Liver (tissue), 9 donors: ENCODE data around the gene JCHAIN. TPM values are rescaled to one million over a fixed set of nuclear protein-coding genes. Genes with fewer than 3 reads are reported as not detected.

Experiments used
- DNase-seq: peaks from one replicate; pipeline ENCODE4 v3.0.0-alpha.2; 2017; ENCODE audit warnings: low spot score
- H3K27ac ChIP-seq, 2 donors: one replicate each; pipeline ENCODE4 v1.7.0; 2013; ENCODE audit warnings: inconsistent platforms in 2 of 2, low read length in 2 of 2, control low read depth in 1 of 2, low read depth in 1 of 2, mild to moderate bottlenecking in 1 of 2
- H3K27me3 ChIP-seq, 4 donors: one replicate each; pipeline versions ENCODE4 v1.6.1 to v1.7.0; 2013; ENCODE audit warnings: low read length in 3 of 4, inconsistent platforms in 1 of 4, mild to moderate bottlenecking in 1 of 4, moderate library complexity in 1 of 4; ENCODE audit not compliant: control insufficient read depth in 4 of 4, insufficient read depth in 4 of 4
- H3K36me3 ChIP-seq, 4 donors: one replicate each; pipeline versions ENCODE4 v1.6.1 to v1.7.0; 2013; ENCODE audit warnings: low read length in 3 of 4, mild to moderate bottlenecking in 3 of 4, low read depth in 1 of 4, moderate library complexity in 1 of 4; ENCODE audit not compliant: control insufficient read depth in 4 of 4, insufficient read depth in 3 of 4
- H3K4me1 ChIP-seq, 4 donors: one replicate each; pipeline versions ENCODE4 v1.6.1 to v1.7.0; 2013; ENCODE audit warnings: low read length in 3 of 4, mild to moderate bottlenecking in 3 of 4, moderate library complexity in 1 of 4; ENCODE audit not compliant: control insufficient read depth in 4 of 4, insufficient read depth in 4 of 4
- H3K4me3 ChIP-seq, 3 donors: one replicate each; pipeline versions ENCODE4 v1.6.1 to v1.7.0; 2013; ENCODE audit warnings: low read length in 3 of 3, control low read depth in 1 of 3, low read depth in 1 of 3, mild to moderate bottlenecking in 1 of 3
- H3K9ac ChIP-seq, 2 donors: one replicate each; pipeline ENCODE4 v1.7.0; 2013; ENCODE audit warnings: low read length in 2 of 2, mild to moderate bottlenecking in 2 of 2, moderate library complexity in 2 of 2, control low read depth in 1 of 2, low read depth in 1 of 2
- H3K9me3 ChIP-seq, 4 donors: one replicate each; pipeline versions ENCODE4 v1.6.1 to v1.7.0; 2013; ENCODE audit warnings: low read length in 3 of 4; ENCODE audit not compliant: control insufficient read depth in 4 of 4
- CTCF ChIP-seq: fragments of 150-350 bp; IDR thresholded peaks from 2 replicates; pipeline ENCODE4 v1.5.1; 2017; ENCODE audit warnings: improper control_type of control experiment, low read depth, low read length; ENCODE audit not compliant: missing input control
- EGR1 ChIP-seq, 2 donors: IDR thresholded peaks; 2 replicates each; pipeline ENCODE4 v1.6.1; 2016 to 2018; ENCODE audit warnings: antibody characterized with exemption in 2 of 2, low read depth in 2 of 2
- FOXA1 ChIP-seq: IDR thresholded peaks from 2 replicates; pipeline ENCODE4 v1.6.1; 2016; ENCODE audit warnings: antibody characterized with exemption
- FOXA2 ChIP-seq: IDR thresholded peaks from 2 replicates; pipeline ENCODE4 v1.6.1; 2016; ENCODE audit warnings: antibody characterized with exemption
- GABPA ChIP-seq, 2 donors: IDR thresholded peaks in 1 of 2; conservative IDR thresholded peaks in 1 of 2; 2 replicates each; pipeline ENCODE4 v1.6.1; 2016; ENCODE audit warnings: antibody characterized with exemption in 2 of 2, mild to moderate bottlenecking in 1 of 2, moderate library complexity in 1 of 2
- HNF4A ChIP-seq, 2 donors: conservative IDR thresholded peaks; 2 replicates each; pipeline ENCODE4 v1.6.1; 2016; ENCODE audit warnings: antibody characterized with exemption in 2 of 2, mild to moderate bottlenecking in 2 of 2
- HNF4G ChIP-seq: IDR thresholded peaks from 2 replicates; pipeline ENCODE4 v1.6.1; 2016; ENCODE audit warnings: antibody characterized with exemption
- JUND ChIP-seq, 2 donors: IDR thresholded peaks; 2 replicates each; pipeline ENCODE4 v1.6.1; 2016; ENCODE audit warnings: antibody characterized with exemption in 2 of 2
- NR2F2 ChIP-seq: IDR thresholded peaks from 2 replicates; pipeline ENCODE4 v1.6.1; 2016; ENCODE audit warnings: antibody characterized with exemption
- RAD21 ChIP-seq, 2 donors: IDR thresholded peaks; 2 replicates each; pipeline ENCODE4 v1.6.1; 2016; ENCODE audit warnings: antibody characterized with exemption in 2 of 2, mild to moderate bottlenecking in 2 of 2
- RXRA ChIP-seq, 2 donors: IDR thresholded peaks; 2 replicates each; pipeline ENCODE4 v1.6.1; 2017 to 2018; ENCODE audit warnings: antibody characterized with exemption in 2 of 2, mild to moderate bottlenecking in 1 of 2
- SP1 ChIP-seq: IDR thresholded peaks from 2 replicates; pipeline ENCODE4 v1.6.1; 2018; ENCODE audit warnings: antibody characterized with exemption, mild to moderate bottlenecking
- TAF1 ChIP-seq: conservative IDR thresholded peaks from 2 replicates; pipeline ENCODE4 v1.6.1; 2016; ENCODE audit warnings: antibody characterized with exemption, mild to moderate bottlenecking
- YY1 ChIP-seq: IDR thresholded peaks from 2 replicates; pipeline ENCODE4 v1.6.1; 2016; ENCODE audit warnings: antibody characterized with exemption, mild to moderate bottlenecking
- WGBS: extraction: QIAGEN DNeasy Blood & Tissue Kit; methylation state at CpG from one replicate; pipeline ENCODE4 v1.1.7; 2013; 5-methylcytosine and 5-hydroxymethylcytosine counted together
- polyA plus RNA-seq, 2 donors: library from polyadenylated mRNA; stranded (reverse) in 1 of 2; unstranded in 1 of 2; fragments of 200-250 nt in 1 of 2; fragments of >200 nt in 1 of 2; fragmentation: Nextera tagmentation in 1 of 2; extraction: Ambion mirVana in 1 of 2; gene quantifications; one replicate each; pipeline versions ENCODE4 v1.2.1 to v1.2.3, GENCODE V29; 2013 to 2015
- total RNA-seq, 2 donors: library from RNA; depleted of rRNA; stranded (reverse); fragments of >200 nt; gene quantifications; one replicate each; pipeline ENCODE4 v1.2.3, GENCODE V29; 2014
- TF ChIP-seq, protein P1 (sequence below): IDR thresholded peaks from 2 replicates; pipeline ENCODE4 v1.6.1; 2016; ENCODE audit warnings: antibody characterized with exemption
- TF ChIP-seq, protein P2 (sequence below): IDR thresholded peaks from 2 replicates; pipeline ENCODE4 v1.6.1; 2016; ENCODE audit warnings: antibody characterized with exemption
- TF ChIP-seq, protein P3 (sequence below): IDR thresholded peaks from 2 replicates; pipeline ENCODE4 v1.6.1; 2016; ENCODE audit warnings: antibody characterized with exemption, mild to moderate bottlenecking
- TF ChIP-seq, protein P4 (sequence below): IDR thresholded peaks from 2 replicates; pipeline ENCODE4 v1.6.1; 2016; ENCODE audit warnings: antibody characterized with exemption
- donor health status: healthy.
- donor health status: healthy.
- donor health status: healthy.
- donor health status: healthy.
- donor health status: healthy.

JCHAIN gene
- total and polyA plus RNA-seq, 4 donors, result 2.1 to 69.5 (median 9.7) TPM

DNA sequence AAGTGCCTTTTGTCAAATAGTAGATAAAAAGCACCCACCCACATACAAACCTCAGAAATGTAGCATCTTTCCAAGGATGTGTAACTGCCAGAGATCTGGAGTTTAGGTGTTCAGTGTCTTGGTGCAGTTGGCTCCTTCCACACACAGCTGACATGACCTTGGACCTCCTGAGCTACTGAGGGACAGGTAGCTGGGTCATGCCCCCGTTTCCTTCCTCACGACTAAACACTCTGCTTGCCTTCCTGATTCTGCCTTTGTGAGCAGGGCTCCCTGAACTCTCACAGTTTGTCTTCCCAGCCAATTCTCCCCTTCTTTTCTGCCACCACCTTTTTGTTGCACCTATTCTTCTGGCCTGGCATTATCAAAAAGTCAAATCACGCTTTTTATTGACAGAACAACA, 45.3 kb upstream of the JCHAIN start:
- Histone ChIP-seq H3K9ac (no peak overlapping the region), H3K27me3 (no peaks in the 10 kb centered on the region), H3K4me1 (peaks cover 7 to 44% (median 29%) of the 10 kb centered on the region in 4 donors), H3K36me3 (no peaks in the 10 kb centered on the region), H3K27ac (peak overlapping the region; percentile 1 to 51), H3K9me3 (no peaks in the 10 kb centered on the region), H3K4me3 (no peak overlapping the region)
- 31% methylated on average over 3 of the region's 3 CpGs for WGBS
- TF ChIP-seq CTCF, result no peak
- DNase-seq, result no peak

DNA sequence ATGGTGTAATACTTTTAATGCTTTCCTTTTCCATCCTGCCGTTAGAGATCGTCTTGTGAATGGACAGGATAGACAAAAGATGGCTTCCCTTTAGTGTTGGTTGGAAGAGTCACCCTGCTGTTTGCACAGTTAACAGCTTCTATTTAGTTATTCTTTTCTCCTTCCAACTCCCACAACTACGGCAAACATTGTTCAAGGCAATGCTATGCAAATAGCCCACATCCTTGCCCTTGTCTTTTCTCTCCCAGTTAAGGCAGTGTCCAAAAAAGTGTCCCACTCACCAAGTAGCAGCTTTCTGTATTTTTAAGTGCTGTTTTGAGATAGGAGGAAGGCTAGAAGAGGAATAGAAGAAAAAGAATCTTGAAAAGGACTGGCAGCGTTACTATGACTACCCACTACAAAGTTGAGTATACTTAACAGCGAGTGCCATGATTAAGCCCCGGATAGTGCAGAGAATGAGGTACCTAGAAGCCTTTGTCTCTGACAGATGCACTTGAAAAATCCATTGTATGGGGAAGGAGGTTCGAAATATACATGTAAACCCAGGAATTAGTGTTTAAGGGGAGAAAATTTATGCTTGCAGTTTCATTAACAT, 43.4 kb upstream of the JCHAIN start:
- Histone ChIP-seq H3K27ac (peak overlapping the region in 1 of 2 donors; percentile 36), H3K27me3 (no peaks in the 10 kb centered on the region), H3K9ac (no peak overlapping the region), H3K4me1 (peaks cover 7 to 53% (median 30%) of the 10 kb centered on the region in 4 donors), H3K36me3 (no peaks in the 10 kb centered on the region), H3K9me3 (no peaks in the 10 kb centered on the region), H3K4me3 (no peak overlapping the region)
- no peak for DNase-seq
- 68% methylated on average over 7 of the region's 7 CpGs for WGBS
- TF ChIP-seq SP1 (no peak), FOXA2 (no peak), GABPA (IDR thresholded peaks at IDR 0.05 in 1 of 2, conservative IDR thresholded peaks at IDR 0.05 in 1 of 2) (no peak), YY1 (peak; percentile 63), RXRA (IDR thresholded peaks at IDR 0.05) (no peak)

DNA sequence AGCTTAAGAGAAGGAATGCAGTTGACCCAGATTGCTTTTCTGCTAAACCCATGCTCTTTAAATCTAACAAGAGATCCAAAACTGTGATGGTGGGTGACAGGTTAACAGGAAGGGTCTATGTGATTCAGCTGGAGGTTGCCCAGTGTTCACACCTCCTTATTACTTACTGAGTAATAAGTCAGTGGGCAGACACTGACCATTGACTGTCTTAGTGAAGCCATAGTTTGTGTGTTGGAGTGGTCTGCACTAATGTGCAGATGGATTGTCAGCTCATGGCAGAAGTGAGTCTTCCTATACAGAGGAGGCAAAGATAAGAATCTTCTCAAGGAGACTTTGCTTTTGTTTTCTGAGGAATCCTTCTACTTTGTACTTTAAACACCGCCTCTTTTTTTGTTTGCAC, 40.2 kb upstream of the JCHAIN start:
- peak overlapping the region in 1 of 2 donors; percentile 82 for H3K9ac ChIP-seq
- H3K9me3 ChIP-seq, result no peaks in the 10 kb centered on the region
- WGBS, result 92% methylated on average over 1 of the region's 1 CpG
- TF ChIP-seq, protein P1, sequence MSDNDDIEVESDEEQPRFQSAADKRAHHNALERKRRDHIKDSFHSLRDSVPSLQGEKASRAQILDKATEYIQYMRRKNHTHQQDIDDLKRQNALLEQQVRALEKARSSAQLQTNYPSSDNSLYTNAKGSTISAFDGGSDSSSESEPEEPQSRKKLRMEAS, result no peak
- TF ChIP-seq, protein P2, sequence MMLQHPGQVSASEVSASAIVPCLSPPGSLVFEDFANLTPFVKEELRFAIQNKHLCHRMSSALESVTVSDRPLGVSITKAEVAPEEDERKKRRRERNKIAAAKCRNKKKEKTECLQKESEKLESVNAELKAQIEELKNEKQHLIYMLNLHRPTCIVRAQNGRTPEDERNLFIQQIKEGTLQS, result no peak
- TF ChIP-seq FOXA1, result no peak
- TF ChIP-seq RXRA (IDR thresholded peaks at IDR 0.05), result no peak
- no peak for TF ChIP-seq FOXA2
- TF ChIP-seq GABPA (IDR thresholded peaks at IDR 0.05 in 1 of 2, conservative IDR thresholded peaks at IDR 0.05 in 1 of 2), result no peak
- no peak for TF ChIP-seq NR2F2
- no peak for TF ChIP-seq YY1
- TF ChIP-seq EGR1 (IDR thresholded peaks at IDR 0.05; ENCODE audit: low read depth in 2 of 2), result no peak
- no peak for TF ChIP-seq CTCF
- TF ChIP-seq JUND (IDR thresholded peaks at IDR 0.05), result no peak
- no peak for TF ChIP-seq HNF4A (conservative IDR thresholded peaks at IDR 0.05)
- no peak for TF ChIP-seq RAD21 (IDR thresholded peaks at IDR 0.05)
- TF ChIP-seq, protein P3, sequence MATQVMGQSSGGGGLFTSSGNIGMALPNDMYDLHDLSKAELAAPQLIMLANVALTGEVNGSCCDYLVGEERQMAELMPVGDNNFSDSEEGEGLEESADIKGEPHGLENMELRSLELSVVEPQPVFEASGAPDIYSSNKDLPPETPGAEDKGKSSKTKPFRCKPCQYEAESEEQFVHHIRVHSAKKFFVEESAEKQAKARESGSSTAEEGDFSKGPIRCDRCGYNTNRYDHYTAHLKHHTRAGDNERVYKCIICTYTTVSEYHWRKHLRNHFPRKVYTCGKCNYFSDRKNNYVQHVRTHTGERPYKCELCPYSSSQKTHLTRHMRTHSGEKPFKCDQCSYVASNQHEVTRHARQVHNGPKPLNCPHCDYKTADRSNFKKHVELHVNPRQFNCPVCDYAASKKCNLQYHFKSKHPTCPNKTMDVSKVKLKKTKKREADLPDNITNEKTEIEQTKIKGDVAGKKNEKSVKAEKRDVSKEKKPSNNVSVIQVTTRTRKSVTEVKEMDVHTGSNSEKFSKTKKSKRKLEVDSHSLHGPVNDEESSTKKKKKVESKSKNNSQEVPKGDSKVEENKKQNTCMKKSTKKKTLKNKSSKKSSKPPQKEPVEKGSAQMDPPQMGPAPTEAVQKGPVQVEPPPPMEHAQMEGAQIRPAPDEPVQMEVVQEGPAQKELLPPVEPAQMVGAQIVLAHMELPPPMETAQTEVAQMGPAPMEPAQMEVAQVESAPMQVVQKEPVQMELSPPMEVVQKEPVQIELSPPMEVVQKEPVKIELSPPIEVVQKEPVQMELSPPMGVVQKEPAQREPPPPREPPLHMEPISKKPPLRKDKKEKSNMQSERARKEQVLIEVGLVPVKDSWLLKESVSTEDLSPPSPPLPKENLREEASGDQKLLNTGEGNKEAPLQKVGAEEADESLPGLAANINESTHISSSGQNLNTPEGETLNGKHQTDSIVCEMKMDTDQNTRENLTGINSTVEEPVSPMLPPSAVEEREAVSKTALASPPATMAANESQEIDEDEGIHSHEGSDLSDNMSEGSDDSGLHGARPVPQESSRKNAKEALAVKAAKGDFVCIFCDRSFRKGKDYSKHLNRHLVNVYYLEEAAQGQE, result no peak
- TF ChIP-seq, protein P4, sequence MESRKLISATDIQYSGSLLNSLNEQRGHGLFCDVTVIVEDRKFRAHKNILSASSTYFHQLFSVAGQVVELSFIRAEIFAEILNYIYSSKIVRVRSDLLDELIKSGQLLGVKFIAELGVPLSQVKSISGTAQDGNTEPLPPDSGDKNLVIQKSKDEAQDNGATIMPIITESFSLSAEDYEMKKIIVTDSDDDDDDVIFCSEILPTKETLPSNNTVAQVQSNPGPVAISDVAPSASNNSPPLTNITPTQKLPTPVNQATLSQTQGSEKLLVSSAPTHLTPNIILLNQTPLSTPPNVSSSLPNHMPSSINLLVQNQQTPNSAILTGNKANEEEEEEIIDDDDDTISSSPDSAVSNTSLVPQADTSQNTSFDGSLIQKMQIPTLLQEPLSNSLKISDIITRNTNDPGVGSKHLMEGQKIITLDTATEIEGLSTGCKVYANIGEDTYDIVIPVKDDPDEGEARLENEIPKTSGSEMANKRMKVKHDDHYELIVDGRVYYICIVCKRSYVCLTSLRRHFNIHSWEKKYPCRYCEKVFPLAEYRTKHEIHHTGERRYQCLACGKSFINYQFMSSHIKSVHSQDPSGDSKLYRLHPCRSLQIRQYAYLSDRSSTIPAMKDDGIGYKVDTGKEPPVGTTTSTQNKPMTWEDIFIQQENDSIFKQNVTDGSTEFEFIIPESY, result no peak
- TF ChIP-seq TAF1, result no peak
- TF ChIP-seq SP1, result no peak
- no peak for TF ChIP-seq HNF4G
- peak overlapping the region in 2 of 3 donors; percentile 84 to 100 for H3K4me3 ChIP-seq
- DNase-seq, result no peak
- no peaks in the 10 kb centered on the region for H3K36me3 ChIP-seq
- H3K4me1 ChIP-seq, result peaks cover 7 to 31% (median 14%) of the 10 kb centered on the region in 4 donors
- peak overlapping the region; percentile 97 to 99 for H3K27ac ChIP-seq
- H3K27me3 ChIP-seq, result no peaks in the 10 kb centered on the region
